ENCODE data around the gene RASGRF2.

DNA sequence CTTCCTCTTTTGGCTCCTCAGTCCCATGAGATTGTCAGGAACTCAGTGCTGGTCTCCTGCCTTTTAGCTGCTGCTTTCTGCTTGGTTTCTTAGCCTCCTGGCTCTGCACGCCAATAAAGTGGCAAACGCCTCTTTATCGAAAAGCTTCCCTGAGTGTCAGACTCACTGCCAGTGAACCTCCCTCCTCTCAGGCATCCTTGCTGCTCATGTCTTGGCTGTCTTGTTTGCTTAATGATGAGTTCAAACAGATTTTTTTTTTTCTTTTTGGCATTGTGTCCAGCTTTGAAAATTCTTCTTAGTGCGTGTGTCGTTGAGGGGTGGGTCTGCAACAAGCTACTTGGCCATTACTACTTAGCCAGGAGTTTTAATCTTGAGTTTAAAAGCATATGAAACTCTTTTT lies 14.9 kb downstream of the RASGRF2 start:
- TF ChIP-seq, protein P1, sequence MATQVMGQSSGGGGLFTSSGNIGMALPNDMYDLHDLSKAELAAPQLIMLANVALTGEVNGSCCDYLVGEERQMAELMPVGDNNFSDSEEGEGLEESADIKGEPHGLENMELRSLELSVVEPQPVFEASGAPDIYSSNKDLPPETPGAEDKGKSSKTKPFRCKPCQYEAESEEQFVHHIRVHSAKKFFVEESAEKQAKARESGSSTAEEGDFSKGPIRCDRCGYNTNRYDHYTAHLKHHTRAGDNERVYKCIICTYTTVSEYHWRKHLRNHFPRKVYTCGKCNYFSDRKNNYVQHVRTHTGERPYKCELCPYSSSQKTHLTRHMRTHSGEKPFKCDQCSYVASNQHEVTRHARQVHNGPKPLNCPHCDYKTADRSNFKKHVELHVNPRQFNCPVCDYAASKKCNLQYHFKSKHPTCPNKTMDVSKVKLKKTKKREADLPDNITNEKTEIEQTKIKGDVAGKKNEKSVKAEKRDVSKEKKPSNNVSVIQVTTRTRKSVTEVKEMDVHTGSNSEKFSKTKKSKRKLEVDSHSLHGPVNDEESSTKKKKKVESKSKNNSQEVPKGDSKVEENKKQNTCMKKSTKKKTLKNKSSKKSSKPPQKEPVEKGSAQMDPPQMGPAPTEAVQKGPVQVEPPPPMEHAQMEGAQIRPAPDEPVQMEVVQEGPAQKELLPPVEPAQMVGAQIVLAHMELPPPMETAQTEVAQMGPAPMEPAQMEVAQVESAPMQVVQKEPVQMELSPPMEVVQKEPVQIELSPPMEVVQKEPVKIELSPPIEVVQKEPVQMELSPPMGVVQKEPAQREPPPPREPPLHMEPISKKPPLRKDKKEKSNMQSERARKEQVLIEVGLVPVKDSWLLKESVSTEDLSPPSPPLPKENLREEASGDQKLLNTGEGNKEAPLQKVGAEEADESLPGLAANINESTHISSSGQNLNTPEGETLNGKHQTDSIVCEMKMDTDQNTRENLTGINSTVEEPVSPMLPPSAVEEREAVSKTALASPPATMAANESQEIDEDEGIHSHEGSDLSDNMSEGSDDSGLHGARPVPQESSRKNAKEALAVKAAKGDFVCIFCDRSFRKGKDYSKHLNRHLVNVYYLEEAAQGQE (IDR thresholded peaks at IDR 0.05; ENCODE audit: borderline replicate concordance): no peak
- TF ChIP-seq MXI1 (conservative IDR thresholded peaks at IDR 0.05; ENCODE audit: poor library complexity, severe bottlenecking) (no peak), EZH2 (IDR thresholded peaks at IDR 0.05; ENCODE audit: borderline replicate concordance, insufficient read depth, low read length, poor library complexity, severe bottlenecking) (no peak), POLR2AphosphoS5 (IDR thresholded peaks at IDR 0.05) (no peak), SMC3 (conservative IDR thresholded peaks at IDR 0.05; ENCODE audit: poor library complexity) (no peak), EP300 (conservative IDR thresholded peaks at IDR 0.05; ENCODE audit: poor library complexity, severe bottlenecking) (no peak), RAD21 (conservative IDR thresholded peaks at IDR 0.05) (no peak), TAF1 (IDR thresholded peaks at IDR 0.05; ENCODE audit: low read depth) (no peak)
- TF ChIP-seq, protein P2, sequence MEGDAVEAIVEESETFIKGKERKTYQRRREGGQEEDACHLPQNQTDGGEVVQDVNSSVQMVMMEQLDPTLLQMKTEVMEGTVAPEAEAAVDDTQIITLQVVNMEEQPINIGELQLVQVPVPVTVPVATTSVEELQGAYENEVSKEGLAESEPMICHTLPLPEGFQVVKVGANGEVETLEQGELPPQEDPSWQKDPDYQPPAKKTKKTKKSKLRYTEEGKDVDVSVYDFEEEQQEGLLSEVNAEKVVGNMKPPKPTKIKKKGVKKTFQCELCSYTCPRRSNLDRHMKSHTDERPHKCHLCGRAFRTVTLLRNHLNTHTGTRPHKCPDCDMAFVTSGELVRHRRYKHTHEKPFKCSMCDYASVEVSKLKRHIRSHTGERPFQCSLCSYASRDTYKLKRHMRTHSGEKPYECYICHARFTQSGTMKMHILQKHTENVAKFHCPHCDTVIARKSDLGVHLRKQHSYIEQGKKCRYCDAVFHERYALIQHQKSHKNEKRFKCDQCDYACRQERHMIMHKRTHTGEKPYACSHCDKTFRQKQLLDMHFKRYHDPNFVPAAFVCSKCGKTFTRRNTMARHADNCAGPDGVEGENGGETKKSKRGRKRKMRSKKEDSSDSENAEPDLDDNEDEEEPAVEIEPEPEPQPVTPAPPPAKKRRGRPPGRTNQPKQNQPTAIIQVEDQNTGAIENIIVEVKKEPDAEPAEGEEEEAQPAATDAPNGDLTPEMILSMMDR (IDR thresholded peaks at IDR 0.05; ENCODE audit: poor library complexity, severe bottlenecking): no peak
